GM06990 (cell line): ENCODE results near the gene FBF1.
"Not testable (repeated sequence)": the region's sequence is repeated elsewhere in the genome, so short reads cannot be mapped to it uniquely, and the experiment has no call there.

Experiments
- DNase-seq: peaks from one replicate; pipeline ENCODE4 v3.0.0-alpha.2; 2011; ENCODE audit not compliant: insufficient read length; ENCODE audit errors: extremely low read depth
- H3K27me3 ChIP-seq: replicated peaks from 2 replicates; pipeline ENCODE4 v1.6.0; 2011; ENCODE audit warnings: low read length; ENCODE audit not compliant: control insufficient read depth, insufficient read depth
- H3K36me3 ChIP-seq: 2 replicates; pipeline ENCODE4 v1.5.1; 2011; ENCODE audit warnings: low read length; ENCODE audit not compliant: control insufficient read depth, insufficient read depth
- H3K4me3 ChIP-seq: replicated peaks from 2 replicates; pipeline ENCODE4 v1.5.1; 2011; ENCODE audit warnings: low read depth, mild to moderate bottlenecking, control low read depth, low read length
- TF ChIP-seq, protein P1 (sequence below): IDR thresholded peaks from 2 replicates; pipeline ENCODE4 v1.5.1; 2011; ENCODE audit warnings: low read length, control low read depth, mild to moderate bottlenecking, inconsistent platforms; ENCODE audit not compliant: insufficient read depth, poor library complexity, severe bottlenecking

Gene FBF1

DNA sequence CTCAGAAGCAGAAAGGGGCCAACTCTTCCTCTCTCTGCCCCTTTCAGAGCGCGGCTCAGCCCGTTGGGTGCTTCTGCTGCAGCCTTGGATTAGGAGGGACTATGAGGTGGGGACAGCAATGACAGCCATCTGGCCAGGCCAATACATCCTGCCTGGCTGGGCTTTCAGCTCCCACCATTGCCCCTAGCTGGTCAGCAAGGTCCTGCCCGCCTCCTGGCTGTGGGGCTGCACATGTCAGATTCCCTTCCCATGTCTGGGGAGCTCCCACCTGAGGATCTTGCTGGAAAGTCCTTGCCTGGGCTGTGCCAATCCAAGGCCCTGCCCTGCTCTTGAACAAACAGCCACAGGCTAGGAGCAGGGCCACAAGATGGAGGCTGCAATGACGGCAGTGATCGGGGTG is 52.4 kb downstream of the FBF1 start:
- peaks cover 11% of the 10 kb centered on the region for H3K36me3 ChIP-seq
- TF ChIP-seq, protein P1, sequence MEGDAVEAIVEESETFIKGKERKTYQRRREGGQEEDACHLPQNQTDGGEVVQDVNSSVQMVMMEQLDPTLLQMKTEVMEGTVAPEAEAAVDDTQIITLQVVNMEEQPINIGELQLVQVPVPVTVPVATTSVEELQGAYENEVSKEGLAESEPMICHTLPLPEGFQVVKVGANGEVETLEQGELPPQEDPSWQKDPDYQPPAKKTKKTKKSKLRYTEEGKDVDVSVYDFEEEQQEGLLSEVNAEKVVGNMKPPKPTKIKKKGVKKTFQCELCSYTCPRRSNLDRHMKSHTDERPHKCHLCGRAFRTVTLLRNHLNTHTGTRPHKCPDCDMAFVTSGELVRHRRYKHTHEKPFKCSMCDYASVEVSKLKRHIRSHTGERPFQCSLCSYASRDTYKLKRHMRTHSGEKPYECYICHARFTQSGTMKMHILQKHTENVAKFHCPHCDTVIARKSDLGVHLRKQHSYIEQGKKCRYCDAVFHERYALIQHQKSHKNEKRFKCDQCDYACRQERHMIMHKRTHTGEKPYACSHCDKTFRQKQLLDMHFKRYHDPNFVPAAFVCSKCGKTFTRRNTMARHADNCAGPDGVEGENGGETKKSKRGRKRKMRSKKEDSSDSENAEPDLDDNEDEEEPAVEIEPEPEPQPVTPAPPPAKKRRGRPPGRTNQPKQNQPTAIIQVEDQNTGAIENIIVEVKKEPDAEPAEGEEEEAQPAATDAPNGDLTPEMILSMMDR: no peak

DNA sequence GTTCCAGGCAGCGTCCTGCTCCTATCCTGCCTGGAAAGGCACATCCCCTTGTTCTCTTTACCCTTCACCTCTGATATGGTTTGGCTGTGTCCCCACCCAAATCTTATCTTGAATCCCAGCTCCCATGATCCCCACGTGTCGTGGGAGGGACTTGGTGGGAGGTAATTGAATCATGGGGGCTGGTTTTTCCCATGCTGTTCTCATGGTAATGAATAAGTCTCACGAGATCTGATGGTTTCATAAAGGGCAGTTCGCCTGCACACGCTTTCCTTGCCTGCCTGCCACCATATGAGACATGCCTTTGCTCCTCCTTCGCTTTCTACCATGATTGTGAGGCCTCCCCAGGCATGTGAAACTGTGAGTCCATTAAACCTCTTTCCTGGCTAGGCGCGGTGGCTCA is 55.0 kb downstream of the FBF1 start:
- H3K36me3 ChIP-seq, H3K4me3 ChIP-seq, H3K27me3 ChIP-seq, DNase-seq: not testable (repeated sequence)

More for the DNA sequence above, 52.4 kb downstream of the FBF1 start:
- H3K4me3 ChIP-seq: no peak overlapping the region
- no peaks in the 10 kb centered on the region for H3K27me3 ChIP-seq
- DNase-seq: no peak

DNA sequence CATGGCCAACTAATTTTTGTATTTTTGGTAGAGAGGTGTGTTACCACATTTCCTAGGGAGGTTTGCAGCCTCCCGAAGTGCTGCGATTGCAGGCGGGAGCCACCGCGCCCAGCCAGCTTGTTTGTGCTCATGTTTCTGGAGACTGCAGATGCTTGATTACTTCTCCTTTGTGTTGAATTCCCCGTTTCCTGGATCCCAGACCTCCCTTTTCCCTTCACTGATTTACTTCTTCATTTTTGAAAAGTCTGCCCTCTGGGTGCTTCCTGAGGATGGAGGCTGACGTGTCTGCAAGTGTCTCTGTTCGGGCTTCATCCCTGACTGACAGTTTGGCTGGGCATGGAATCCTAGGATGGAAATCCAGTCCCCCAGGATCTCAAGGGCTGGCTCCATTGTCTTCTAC is 55.4 kb downstream of the FBF1 start:
- TF ChIP-seq, protein P1: no peak
- no peak for DNase-seq
- no peak overlapping the region for H3K4me3 ChIP-seq

DNA sequence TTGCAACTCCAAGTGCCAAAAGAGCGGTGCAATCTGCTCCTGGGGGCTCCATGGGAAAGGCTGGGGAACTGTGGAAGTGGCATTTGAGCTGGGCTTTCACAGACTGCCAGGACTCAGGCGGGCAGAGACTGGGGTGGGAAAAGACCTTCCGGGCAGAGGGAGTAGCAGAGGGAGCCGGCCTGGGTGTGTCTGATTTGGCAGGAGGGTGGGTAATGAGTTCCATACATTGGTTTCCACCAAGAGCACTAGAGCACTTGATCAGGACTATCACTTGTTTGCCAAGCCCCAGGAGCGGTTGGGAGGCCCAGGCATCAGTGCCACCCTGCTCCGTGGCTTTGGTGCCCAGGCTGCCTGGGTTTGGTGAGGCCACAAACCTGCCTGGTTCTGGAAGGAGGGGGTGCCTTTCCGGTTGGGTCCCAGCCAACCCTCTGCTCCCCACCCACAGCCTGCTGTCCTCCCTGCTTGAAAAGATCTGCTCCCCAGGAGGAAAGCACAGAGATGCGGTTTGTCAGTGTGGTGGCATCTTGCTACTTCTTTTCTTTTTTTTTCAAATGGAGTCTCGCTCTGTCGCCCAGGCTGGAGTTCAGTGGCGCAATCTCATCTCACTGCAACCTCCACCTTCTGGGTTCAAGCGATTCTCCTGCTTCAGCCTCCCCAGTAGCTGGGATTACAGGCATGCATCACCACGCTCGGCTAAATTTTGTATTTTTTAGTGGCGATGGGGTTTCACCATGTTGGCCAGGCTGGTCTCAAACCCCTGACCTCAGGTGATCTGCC is 59.0 kb downstream of the FBF1 start:
- Histone ChIP-seq H3K4me3 (no peak overlapping the region), H3K27me3 (no peaks in the 10 kb centered on the region), H3K36me3 (no peaks in the 10 kb centered on the region)
- TF ChIP-seq, protein P1: no peak
- DNase-seq: no peak

More for the DNA sequence above, 55.4 kb downstream of the FBF1 start:
- Histone ChIP-seq H3K27me3 (no peaks in the 10 kb centered on the region), H3K36me3 (no peaks in the 10 kb centered on the region; the same call in 1 of the 2 replicates)

DNA sequence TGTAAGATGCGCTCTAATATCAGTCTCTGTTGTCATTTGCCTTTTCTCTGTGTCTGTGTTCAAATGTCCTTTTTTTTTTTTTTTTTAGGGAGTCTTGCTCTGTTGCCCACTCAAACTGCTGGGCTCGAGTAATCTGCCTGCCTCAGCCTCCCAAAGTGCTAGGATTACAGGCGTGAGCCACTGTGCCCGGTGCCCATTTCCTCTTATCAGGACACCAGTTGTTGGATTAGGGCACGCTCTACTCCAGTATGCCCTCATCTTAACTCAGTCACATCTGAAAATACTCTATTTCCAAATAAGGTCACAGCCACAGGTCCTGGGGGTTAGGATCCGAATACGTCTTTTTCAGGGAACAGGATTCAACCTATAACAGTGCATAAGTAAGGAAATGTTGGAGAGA is 60.6 kb downstream of the FBF1 start:
- H3K27me3 ChIP-seq: no peaks in the 10 kb centered on the region
- no peak for DNase-seq
- TF ChIP-seq, protein P1: no peak
- H3K36me3 ChIP-seq: no peaks in the 10 kb centered on the region
- no peak overlapping the region for H3K4me3 ChIP-seq

DNA sequence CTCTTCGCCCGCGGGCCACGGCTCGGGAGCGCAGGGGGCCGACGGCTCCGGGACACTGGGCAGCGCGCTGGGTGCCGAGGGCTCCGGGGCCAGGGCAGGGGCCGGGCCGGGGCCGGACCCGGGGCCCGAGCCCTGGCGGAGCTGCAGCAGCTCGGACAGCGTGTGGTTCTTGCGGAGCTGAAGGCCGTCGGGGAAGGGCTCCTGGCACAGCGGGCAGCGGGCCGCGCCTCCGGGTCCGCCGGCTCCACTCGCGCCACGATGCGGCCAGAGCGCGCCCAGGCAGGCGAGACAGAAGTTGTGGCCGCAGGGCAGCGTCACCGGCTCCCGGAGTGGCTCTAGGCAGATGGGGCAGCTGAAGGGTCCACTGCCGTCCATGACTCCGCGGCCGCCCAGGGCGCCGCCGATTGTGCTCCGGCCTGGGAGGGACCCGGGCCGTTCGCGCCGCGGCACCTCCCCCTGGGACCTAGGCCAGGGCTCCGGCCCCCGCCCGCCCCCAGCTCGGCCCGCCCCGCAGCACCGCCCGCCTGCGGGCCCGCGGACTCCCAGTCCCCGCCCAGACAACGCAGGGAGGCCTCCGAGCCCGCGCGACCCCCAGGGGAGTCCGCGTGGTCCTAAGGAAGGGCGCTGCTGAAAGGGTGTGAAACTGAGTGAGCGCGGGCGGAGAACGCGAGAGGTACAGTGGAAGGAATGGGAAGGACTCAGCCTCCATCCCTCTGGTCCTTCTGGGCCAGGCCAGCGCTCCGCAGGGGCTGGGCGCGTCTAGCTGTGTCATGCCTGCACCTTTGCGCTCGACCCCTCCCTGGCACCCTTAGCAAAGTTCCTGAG is 62.5 kb downstream of the FBF1 start, which contains the start of gene TRIM47:
Gene TRIM47, minus strand, starts transcription at position 408 of the 825 bp plus-strand sequence. Its CDS starts 33 bp downstream, at position 375.
- H3K4me3 ChIP-seq: peak within 1 kb of the TSS; percentile 58
- TF ChIP-seq, protein P1: no peak
- H3K36me3 ChIP-seq: no peaks in the 10 kb centered on the region
- H3K27me3 ChIP-seq: no peaks in the 10 kb centered on the region
- DNase-seq: peak; percentile 59
